IMR-90 (cell line): ENCODE measurements around the gene DMAC2. TPM values are rescaled to one million over a fixed set of nuclear protein-coding genes. Genes with fewer than 3 reads are reported as not detected.

Experiments used
- ATAC-seq: fragments of 200-7000 bp; cut with Tn5 transposase; 2 replicates; pipeline ENCODE4 v1.9.1; 2020; ENCODE audit warnings: low read depth, mild to moderate bottlenecking, moderate library complexity
- BruUV-seq: library from RNA; stranded (reverse); fragments of 400-500 nt; replicated peaks from 2 replicates; lab custom pipeline; 2021; lab: Mats Ljungman, UMichigan
- CTCF ChIA-PET: fragments of 300-600 bp; formaldehyde crosslinking; extraction: SDS; loops from one replicate; lab custom pipeline; 2021; ENCODE audit warnings: antibody characterized with exemption; lab: Yijun Ruan, JAX
- POLR2A ChIA-PET: fragments of 300-600 bp; sonication (Branson Sonifier 250); formaldehyde crosslinking; loops from one replicate; lab custom pipeline; 2022; ENCODE audit warnings: antibody characterized with exemption; ENCODE audit not compliant: unreplicated experiment; lab: Charles Lee
- DNase-seq: peaks from one replicate; pipeline ENCODE4 v3.0.0; 2013
- H2AFZ ChIP-seq: replicated peaks from 2 replicates; pipeline ENCODE3; 2013; ENCODE audit warnings: low read length, mild to moderate bottlenecking; ENCODE audit not compliant: poor library complexity
- H2AK5ac ChIP-seq: 2 replicates; pipeline ENCODE4 v1.6.1; 2013; ENCODE audit warnings: low read depth, low read length, inconsistent platforms
- H2AK9ac ChIP-seq: replicated peaks from 2 replicates; pipeline ENCODE3; 2013; ENCODE audit warnings: mild to moderate bottlenecking, low read depth, low read length, moderate library complexity; ENCODE audit not compliant: poor library complexity
- H2BK120ac ChIP-seq: 2 replicates; pipeline ENCODE4 v1.6.1; 2013; ENCODE audit warnings: low read depth, low read length, inconsistent platforms
- H2BK15ac ChIP-seq: 3 replicates; pipeline ENCODE4 v1.6.1; 2013; ENCODE audit warnings: low read depth, low read length, inconsistent platforms
- H2BK20ac ChIP-seq: 2 replicates; pipeline ENCODE4 v1.6.1; 2013; ENCODE audit warnings: low read depth, mild to moderate bottlenecking, inconsistent platforms, low read length, moderate library complexity
- H2BK5ac ChIP-seq: 2 replicates; pipeline ENCODE4 v1.6.1; 2013; ENCODE audit warnings: mild to moderate bottlenecking, low read depth, low read length, inconsistent platforms; ENCODE audit not compliant: poor library complexity, severe bottlenecking
- H3K14ac ChIP-seq: replicated peaks from 2 replicates; pipeline ENCODE4 v1.6.1; 2013; ENCODE audit warnings: low read depth, low read length, inconsistent platforms
- H3K18ac ChIP-seq: 2 replicates; pipeline ENCODE4 v1.6.1; 2013; ENCODE audit warnings: low read depth, low read length, control low read depth
- H3K23ac ChIP-seq: 2 replicates; pipeline ENCODE4 v1.6.1; 2013; ENCODE audit warnings: low read depth, low read length, inconsistent platforms
- H3K27ac ChIP-seq: 2 replicates; pipeline ENCODE4 v1.5.1; 2013; ENCODE audit warnings: mild to moderate bottlenecking, control low read depth, low read length; ENCODE audit not compliant: insufficient read depth
- H3K27me3 ChIP-seq: 2 replicates; pipeline ENCODE4 v1.6.1; 2013; ENCODE audit warnings: low read length; ENCODE audit not compliant: control insufficient read depth, insufficient read depth
- H3K36me3 ChIP-seq: 2 replicates; pipeline ENCODE4 v1.6.1; 2013; ENCODE audit warnings: low read length, mixed read lengths; ENCODE audit not compliant: control insufficient read depth, insufficient read depth
- H3K4ac ChIP-seq: 2 replicates; pipeline ENCODE4 v1.6.1; 2013; ENCODE audit warnings: low read depth, low read length, inconsistent platforms
- H3K4me1 ChIP-seq: 2 replicates; pipeline ENCODE4 v1.6.1; 2013; ENCODE audit warnings: low read length, mixed read lengths; ENCODE audit not compliant: control insufficient read depth, insufficient read depth
- H3K4me2 ChIP-seq: 2 replicates; pipeline ENCODE4 v1.6.1; 2013; ENCODE audit warnings: low read depth, mild to moderate bottlenecking, control low read depth, low read length, moderate library complexity
- H3K4me3 ChIP-seq: 2 replicates; pipeline ENCODE4 v1.5.1; 2013; ENCODE audit warnings: low read depth, mild to moderate bottlenecking, control low read depth, low read length, moderate library complexity; ENCODE audit not compliant: insufficient read depth
- H3K56ac ChIP-seq: 2 replicates; pipeline ENCODE4 v1.6.1; 2013; ENCODE audit warnings: low read length, inconsistent platforms; ENCODE audit not compliant: insufficient read depth; ENCODE audit errors: extremely low read depth
- H3K79me1 ChIP-seq, 2 experiments: 2 replicates each; pipeline ENCODE4 v1.6.1; 2013; ENCODE audit warnings: low read length in 2 of 2, inconsistent platforms in 1 of 2, low read depth in 1 of 2
- H3K9ac ChIP-seq: 2 replicates; pipeline ENCODE4 v1.6.1; 2013; ENCODE audit warnings: low read depth, low read length, control low read depth
- H3K9me1 ChIP-seq: 2 replicates; pipeline ENCODE4 v1.6.1; 2013; ENCODE audit warnings: low read length, inconsistent platforms; ENCODE audit not compliant: insufficient read depth
- H3K9me3 ChIP-seq: 2 replicates; pipeline ENCODE4 v1.6.1; 2013; ENCODE audit warnings: low read length; ENCODE audit not compliant: control insufficient read depth, insufficient read depth
- H4K20me1 ChIP-seq: 2 replicates; pipeline ENCODE4 v1.6.1; 2013; ENCODE audit warnings: low read length, inconsistent platforms; ENCODE audit not compliant: insufficient read depth
- H4K5ac ChIP-seq: 2 replicates; pipeline ENCODE4 v1.6.1; 2013; ENCODE audit warnings: mild to moderate bottlenecking, low read depth, low read length, control low read depth
- H4K8ac ChIP-seq, 2 experiments: 2 replicates each; pipeline ENCODE4 v1.6.1; 2013; ENCODE audit warnings: low read depth in 2 of 2, low read length in 2 of 2, control low read depth in 1 of 2, inconsistent platforms in 1 of 2
- H4K91ac ChIP-seq: 2 replicates; pipeline ENCODE4 v1.6.1; 2013; ENCODE audit warnings: low read depth, low read length, inconsistent platforms; ENCODE audit not compliant: insufficient read depth
- BHLHE40 ChIP-seq: fragments of 150-350 bp; IDR thresholded peaks from 2 replicates; pipeline ENCODE4 v1.6.1; 2016; ENCODE audit warnings: mild to moderate bottlenecking, low read depth, low read length
- CEBPB ChIP-seq: IDR thresholded peaks from 2 replicates; pipeline ENCODE4 v1.6.1; 2012; ENCODE audit warnings: low read depth, low read length, improper control_type of control experiment
- CHD1 ChIP-seq: IDR thresholded peaks from 2 replicates; pipeline ENCODE4 v1.6.1; 2012; ENCODE audit warnings: low read depth, low read length, improper control_type of control experiment
- MAFK ChIP-seq: IDR thresholded peaks from 2 replicates; pipeline ENCODE4 v1.6.1; 2012; ENCODE audit warnings: low read depth, low read length, improper control_type of control experiment
- MAZ ChIP-seq: IDR thresholded peaks from 2 replicates; pipeline ENCODE4 v1.6.1; 2012; ENCODE audit warnings: low read depth, mild to moderate bottlenecking, low read length, improper control_type of control experiment, moderate library complexity, borderline replicate concordance
- MXI1 ChIP-seq: IDR thresholded peaks from 2 replicates; pipeline ENCODE4 v1.6.1; 2012; ENCODE audit warnings: low read depth, mild to moderate bottlenecking, low read length, moderate library complexity, borderline replicate concordance
- NFE2L2 ChIP-seq: fragments of 150-350 bp; IDR thresholded peaks from 2 replicates; pipeline ENCODE4 v1.6.1; 2016; ENCODE audit warnings: low read depth, mild to moderate bottlenecking, low read length
- POLR2A ChIP-seq: IDR thresholded peaks from 2 replicates; pipeline ENCODE4 v1.6.1; 2012; ENCODE audit warnings: mild to moderate bottlenecking, low read depth, low read length
- RAD21 ChIP-seq: IDR thresholded peaks from 2 replicates; pipeline ENCODE4 v1.6.1; 2012; ENCODE audit warnings: low read length, improper control_type of control experiment
- RCOR1 ChIP-seq: IDR thresholded peaks from 2 replicates; pipeline ENCODE4 v1.6.1; 2012; ENCODE audit warnings: mild to moderate bottlenecking, low read length, improper control_type of control experiment; ENCODE audit not compliant: insufficient replicate concordance
- RFX5 ChIP-seq: IDR thresholded peaks from 2 replicates; pipeline ENCODE4 v1.8.0; 2012; ENCODE audit warnings: low read depth, mild to moderate bottlenecking, low read length, moderate library complexity
- SMC3 ChIP-seq: fragments of 150-350 bp; IDR thresholded peaks from 2 replicates; pipeline ENCODE4 v1.6.1; 2016; ENCODE audit warnings: low read depth, mild to moderate bottlenecking, antibody characterized with exemption, low read length, moderate library complexity
- WGBS, 2 experiments: methylation state at CpG; one replicate each; pipeline versions ENCODE4 v1.1.5 to v1.1.7; 2013; ENCODE audit warnings: missing lambda C conversion rate in 2 of 2; ENCODE audit not compliant: insufficient read length in 1 of 2; ENCODE audit errors: extremely low coverage in 2 of 2; 5-methylcytosine and 5-hydroxymethylcytosine counted together
- dilution Hi-C: fragments of 300-500 bp; cut with HindIII; formaldehyde crosslinking; loops from one replicate; pipeline ENCODE4 v1.14.3; 2018; ENCODE audit warnings: low sequenced_read_pairs; ENCODE audit not compliant: unreplicated experiment
- in situ Hi-C: fragments of 300-500 bp; cut with MboI; formaldehyde crosslinking; loops from 3 replicates; pipeline ENCODE4 v1.14.3; 2019; ENCODE audit warnings: low sequenced_read_pairs, inconsistent platforms, mixed read lengths
- intact Hi-C: fragments of 100-400 bp; cut with micrococcal nuclease; formaldehyde crosslinking; loops from 2 replicates; pipeline ENCODE4 v1.10.0; 2022
- polyA plus RNA-seq, 3 experiments: library from polyadenylated mRNA; depleted of rRNA; stranded (reverse); fragments of >200 nt; gene quantifications; 2 replicates each; pipeline ENCODE4 v1.2.3, GENCODE V29; 2012; ENCODE audit warnings: low replicate concordance in 1 of 3
- total RNA-seq: library from RNA; depleted of rRNA; stranded (reverse); fragments of >200 nt; gene quantifications from 2 replicates; pipeline ENCODE4 v1.2.3, GENCODE V29; 2012
- TF ChIP-seq, protein P1 (sequence below): conservative IDR thresholded peaks from 2 replicates; pipeline ENCODE4 v1.5.1; 2012; ENCODE audit warnings: mild to moderate bottlenecking, low read depth, low read length, improper control_type of control experiment
- TF ChIP-seq, protein P2 (sequence below): fragments of 150-350 bp; IDR thresholded peaks from 2 replicates; pipeline ENCODE4 v1.6.1; 2016; ENCODE audit warnings: low read depth, mild to moderate bottlenecking, low read length, moderate library complexity, borderline replicate concordance

DMAC2 gene
- total and polyA plus RNA-seq, 2 of the 4 experiments (the other 2 are of a cell fraction): 52.5 to 72.2 TPM

DNA sequence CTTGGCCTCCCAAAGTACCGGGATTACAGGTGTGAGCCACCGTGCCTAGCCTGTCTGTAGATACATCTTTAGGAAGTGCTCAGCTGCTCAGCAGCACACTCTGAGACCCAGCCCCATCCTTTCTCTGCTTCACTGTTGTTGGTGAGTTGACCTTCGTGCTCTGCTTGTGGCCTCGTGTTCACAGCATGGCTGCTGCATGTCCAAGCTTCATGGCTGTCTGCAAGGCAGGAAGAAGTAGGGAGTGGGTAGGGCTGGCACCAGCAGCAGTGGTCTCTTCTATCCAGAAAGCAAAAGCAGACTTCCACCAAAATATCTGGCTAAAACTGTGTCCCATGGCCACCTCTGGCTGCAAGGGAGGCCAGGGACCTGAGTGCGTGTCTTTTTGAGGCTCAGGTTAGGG, 26.8 kb downstream of the DMAC2 start:
- Histone ChIP-seq H3K9me3 (no peaks in the 10 kb centered on the region), H3K4me3 (no peak overlapping the region), H2BK5ac (no peak overlapping the region), H3K79me1 (no peaks in the 10 kb centered on the region; a peak in 1 of 4 replicates), H3K9me1 (no peaks in the 10 kb centered on the region; the same call in 1 of the 2 replicates), H2AK5ac (no peak overlapping the region), H4K91ac (no peak overlapping the region), H3K56ac (no peak overlapping the region), H3K23ac (no peak overlapping the region), H3K27me3 (no peaks in the 10 kb centered on the region), H3K14ac (no peak overlapping the region), H4K5ac (no peak overlapping the region), H3K4ac (no peak overlapping the region), H2BK20ac (no peak overlapping the region), H3K4me1 (peaks cover 4% of the 10 kb centered on the region), H3K27ac (no peak overlapping the region), H2AFZ (no peak overlapping the region), H3K36me3 (peaks cover 40% of the 10 kb centered on the region), H3K9ac (no peak overlapping the region), H3K4me2 (no peak overlapping the region), H4K8ac (no peak overlapping the region), H4K20me1 (no peaks in the 10 kb centered on the region), H3K18ac (no peak overlapping the region), H2BK120ac (no peak overlapping the region), H2BK15ac (no peak overlapping the region), H2AK9ac (no peak overlapping the region)
- WGBS, 2 experiments: no CpG with 5 or more reads among the region's 5 CpGs
- TF ChIP-seq SMC3: no peak
- no peak for TF ChIP-seq BHLHE40
- no peak for TF ChIP-seq RCOR1
- TF ChIP-seq, protein P1, sequence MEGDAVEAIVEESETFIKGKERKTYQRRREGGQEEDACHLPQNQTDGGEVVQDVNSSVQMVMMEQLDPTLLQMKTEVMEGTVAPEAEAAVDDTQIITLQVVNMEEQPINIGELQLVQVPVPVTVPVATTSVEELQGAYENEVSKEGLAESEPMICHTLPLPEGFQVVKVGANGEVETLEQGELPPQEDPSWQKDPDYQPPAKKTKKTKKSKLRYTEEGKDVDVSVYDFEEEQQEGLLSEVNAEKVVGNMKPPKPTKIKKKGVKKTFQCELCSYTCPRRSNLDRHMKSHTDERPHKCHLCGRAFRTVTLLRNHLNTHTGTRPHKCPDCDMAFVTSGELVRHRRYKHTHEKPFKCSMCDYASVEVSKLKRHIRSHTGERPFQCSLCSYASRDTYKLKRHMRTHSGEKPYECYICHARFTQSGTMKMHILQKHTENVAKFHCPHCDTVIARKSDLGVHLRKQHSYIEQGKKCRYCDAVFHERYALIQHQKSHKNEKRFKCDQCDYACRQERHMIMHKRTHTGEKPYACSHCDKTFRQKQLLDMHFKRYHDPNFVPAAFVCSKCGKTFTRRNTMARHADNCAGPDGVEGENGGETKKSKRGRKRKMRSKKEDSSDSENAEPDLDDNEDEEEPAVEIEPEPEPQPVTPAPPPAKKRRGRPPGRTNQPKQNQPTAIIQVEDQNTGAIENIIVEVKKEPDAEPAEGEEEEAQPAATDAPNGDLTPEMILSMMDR: no peak
- no peak for TF ChIP-seq RFX5
- TF ChIP-seq MAZ: no peak
- TF ChIP-seq CEBPB: no peak
- TF ChIP-seq MXI1: no peak
- no peak for TF ChIP-seq NFE2L2
- TF ChIP-seq, protein P2, sequence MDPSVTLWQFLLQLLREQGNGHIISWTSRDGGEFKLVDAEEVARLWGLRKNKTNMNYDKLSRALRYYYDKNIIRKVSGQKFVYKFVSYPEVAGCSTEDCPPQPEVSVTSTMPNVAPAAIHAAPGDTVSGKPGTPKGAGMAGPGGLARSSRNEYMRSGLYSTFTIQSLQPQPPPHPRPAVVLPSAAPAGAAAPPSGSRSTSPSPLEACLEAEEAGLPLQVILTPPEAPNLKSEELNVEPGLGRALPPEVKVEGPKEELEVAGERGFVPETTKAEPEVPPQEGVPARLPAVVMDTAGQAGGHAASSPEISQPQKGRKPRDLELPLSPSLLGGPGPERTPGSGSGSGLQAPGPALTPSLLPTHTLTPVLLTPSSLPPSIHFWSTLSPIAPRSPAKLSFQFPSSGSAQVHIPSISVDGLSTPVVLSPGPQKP: no peak
- TF ChIP-seq CHD1: no peak
- no peak for TF ChIP-seq MAFK
- TF ChIP-seq POLR2A: no peak
- TF ChIP-seq RAD21: no peak
- ChIA-PET CTCF (no interaction called here), POLR2A (no interaction called here)
- intact Hi-C loops (no loop called here), in situ Hi-C loops (no loop called here), dilution Hi-C loops (no loop called here)
- DNase-seq: no peak
- no TSS peak for BruUV-seq
- no peak for ATAC-seq
